ENCODE data around the gene TXNIP.

The TXNIP gene

DNA sequence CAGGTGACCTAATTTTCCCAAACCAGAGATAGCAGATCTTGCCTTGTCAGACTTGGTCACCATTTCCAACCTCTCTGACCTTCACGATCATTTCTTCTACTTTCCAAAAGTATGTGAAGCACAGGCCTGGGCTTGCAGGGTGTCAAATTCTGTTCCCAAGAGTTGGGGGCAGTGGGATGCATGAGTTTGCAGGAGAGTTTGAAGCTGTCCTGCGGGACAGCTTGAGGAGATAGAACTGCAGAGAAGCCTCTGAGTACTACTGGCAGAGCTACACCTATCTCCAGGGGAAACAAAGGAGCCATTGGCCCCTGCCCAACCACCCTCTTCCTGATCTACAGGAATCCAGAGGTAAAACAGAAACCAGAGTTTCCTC is 11.3 kb downstream of the TXNIP start:
- H3K4me3 Mint-ChIP-seq: peak overlapping the region; percentile 65
- H3K9me3 Mint-ChIP-seq: no peaks in the 10 kb centered on the region
- DNase-seq (ENCODE audit: low spot score): no peak
- H3K27me3 Mint-ChIP-seq (ENCODE audit: low read depth): no peaks in the 10 kb centered on the region
- peaks cover 53% of the 10 kb centered on the region for H3K4me1 Mint-ChIP-seq (ENCODE audit: low read depth)
- H3K36me3 Mint-ChIP-seq (ENCODE audit: low read depth): no peaks in the 10 kb centered on the region
- peak overlapping the region; percentile 64 for H3K27ac Mint-ChIP-seq

DNA sequence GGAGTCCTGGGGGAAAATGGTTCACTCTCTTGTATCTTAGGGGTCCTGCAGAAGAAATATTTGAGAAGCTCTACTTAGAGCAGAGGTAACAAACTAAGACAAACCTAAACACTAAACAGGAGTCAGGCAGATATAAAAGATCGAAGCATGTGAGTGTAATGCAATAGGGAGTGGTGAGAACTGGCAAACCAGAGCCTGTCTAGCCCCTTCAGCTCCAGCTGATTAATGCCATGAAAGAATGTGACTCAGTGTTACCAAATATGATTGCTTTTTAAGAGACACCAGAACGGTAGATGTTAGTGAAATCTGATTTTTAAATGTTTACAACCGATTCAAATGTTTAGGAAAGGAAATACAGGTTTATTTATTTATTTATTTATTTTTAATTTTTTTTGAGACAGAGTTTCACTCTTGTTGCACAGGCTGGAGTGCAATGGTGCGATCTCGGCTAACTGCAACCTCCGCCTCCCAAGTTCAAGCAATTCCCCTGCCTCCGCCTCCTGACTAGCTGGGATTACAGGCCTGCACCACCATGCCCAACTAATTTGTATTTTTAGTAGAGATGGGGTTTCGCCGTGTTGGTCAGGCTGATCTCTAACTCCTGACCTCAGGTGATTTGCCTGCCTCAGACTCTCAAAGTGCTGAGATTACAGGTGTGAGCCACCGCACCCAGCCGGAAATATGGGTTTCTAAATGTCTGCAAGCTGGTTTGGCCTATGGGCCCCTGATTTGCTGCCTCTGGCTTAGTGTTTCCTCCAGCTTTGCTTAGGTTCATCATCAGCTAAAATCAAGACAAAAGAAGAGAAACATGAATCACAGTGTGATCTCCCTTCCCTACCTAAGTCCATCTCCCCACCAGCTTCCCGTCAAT is 12.2 kb downstream of the TXNIP start:
- Mint-ChIP-seq H3K4me3 (peak overlapping the region; percentile 65), H3K4me1 (ENCODE audit: low read depth) (peaks cover 53% of the 10 kb centered on the region), H3K27ac (peak overlapping the region; percentile 64), H3K9me3 (no peaks in the 10 kb centered on the region), H3K27me3 (ENCODE audit: low read depth) (no peaks in the 10 kb centered on the region), H3K36me3 (ENCODE audit: low read depth) (no peaks in the 10 kb centered on the region)
- DNase-seq (ENCODE audit: low spot score): no peak

DNA sequence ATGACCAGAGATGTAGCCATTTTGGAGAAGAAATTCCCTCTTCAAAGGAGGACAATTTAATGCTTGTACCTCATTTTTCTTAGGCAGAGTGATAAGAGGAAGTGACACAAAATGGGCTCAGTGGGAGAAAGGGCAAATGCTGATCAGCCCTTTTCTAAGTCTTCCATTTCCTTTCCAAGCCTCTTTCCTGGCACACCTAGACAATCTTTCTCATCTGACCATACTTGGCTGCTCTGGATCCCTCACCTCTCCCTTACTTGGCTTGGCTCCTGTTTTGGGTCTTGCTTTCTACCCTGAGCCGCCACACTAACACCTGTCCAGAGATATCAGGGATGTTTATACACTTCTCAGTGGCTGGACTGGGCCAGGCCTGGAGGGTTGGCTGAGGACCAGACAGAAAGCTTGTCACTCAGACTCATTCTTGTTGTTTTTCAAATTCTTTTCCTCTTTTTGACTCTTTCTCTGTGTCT is 13.1 kb downstream of the TXNIP start:
- Mint-ChIP-seq H3K4me3 (no peak overlapping the region), H3K36me3 (ENCODE audit: low read depth) (peaks cover 2% of the 10 kb centered on the region), H3K9me3 (no peaks in the 10 kb centered on the region), H3K4me1 (ENCODE audit: low read depth) (peaks cover 47% of the 10 kb centered on the region), H3K27ac (no peak overlapping the region), H3K27me3 (ENCODE audit: low read depth) (no peaks in the 10 kb centered on the region)
- DNase-seq (ENCODE audit: low spot score): no peak

DNA sequence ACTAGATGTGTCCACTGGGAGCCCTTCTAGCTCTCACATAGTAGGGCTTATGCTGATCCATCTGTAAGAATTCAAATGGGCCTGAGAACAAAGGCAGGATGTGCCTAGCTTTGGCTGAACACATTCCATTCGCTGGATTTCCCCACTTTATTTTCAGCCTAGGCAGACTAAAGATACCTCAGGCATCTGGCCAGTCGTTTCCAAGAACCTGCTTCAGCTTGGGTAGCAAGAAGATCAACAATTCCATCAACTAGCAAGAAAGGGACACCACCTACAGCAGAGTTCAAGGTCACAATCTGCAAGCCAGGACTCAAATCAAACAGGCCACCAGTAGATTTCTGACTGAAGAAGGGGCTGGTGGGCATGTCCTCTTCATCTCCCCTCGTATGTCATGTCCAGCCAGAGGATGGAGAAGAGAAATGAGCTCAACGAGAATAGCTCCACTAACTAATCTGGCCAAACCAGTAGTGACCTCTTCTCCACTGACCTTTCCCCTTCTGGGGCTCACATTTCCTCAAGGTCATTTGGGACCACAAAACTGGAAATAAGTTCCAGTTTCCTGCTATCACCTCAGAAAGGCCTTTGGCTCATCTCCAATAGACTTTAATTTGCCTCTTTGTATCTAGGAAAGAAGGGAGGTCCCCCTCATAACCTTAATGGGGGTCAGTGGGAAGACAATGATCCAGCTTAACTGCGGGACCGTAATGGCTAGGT is 14.2 kb downstream of the TXNIP start:
- H3K36me3 Mint-ChIP-seq (ENCODE audit: low read depth): peaks cover 6% of the 10 kb centered on the region
- DNase-seq (ENCODE audit: low spot score): no peak
- H3K27ac Mint-ChIP-seq: peak overlapping the region; percentile 41
- no peaks in the 10 kb centered on the region for H3K9me3 Mint-ChIP-seq
- peak overlapping the region; percentile 30 for H3K4me3 Mint-ChIP-seq
- H3K4me1 Mint-ChIP-seq (ENCODE audit: low read depth): peaks cover 45% of the 10 kb centered on the region
- no peaks in the 10 kb centered on the region for H3K27me3 Mint-ChIP-seq (ENCODE audit: low read depth)

DNA sequence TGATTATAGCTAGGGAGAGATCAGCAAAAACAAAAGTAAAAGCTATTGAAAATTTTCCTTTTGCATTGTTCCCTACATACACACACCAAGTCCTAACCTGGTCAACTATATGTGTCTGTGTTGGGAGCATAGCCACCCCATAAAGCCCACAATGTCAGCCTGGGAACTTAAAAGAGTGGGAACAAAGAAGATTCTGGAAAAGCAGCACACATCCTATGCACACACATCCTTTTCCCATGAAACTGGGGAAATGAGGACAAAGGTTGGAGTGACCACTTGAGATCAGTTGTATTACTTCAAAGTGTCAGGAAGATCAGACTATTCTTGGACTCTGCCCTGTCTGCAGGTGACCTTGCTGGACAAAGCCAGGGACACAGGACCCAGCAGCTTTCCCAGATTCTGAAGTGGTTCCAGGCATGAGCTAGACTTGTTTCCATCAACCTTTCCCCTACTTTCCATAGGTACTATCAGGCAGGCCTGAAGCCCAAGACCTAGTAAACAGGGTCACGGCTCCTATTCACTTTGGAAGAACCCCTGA is 15.9 kb downstream of the TXNIP start:
- H3K4me1 Mint-ChIP-seq (ENCODE audit: low read depth): peaks cover 39% of the 10 kb centered on the region
- H3K27ac Mint-ChIP-seq: no peak overlapping the region
- H3K4me3 Mint-ChIP-seq: no peak overlapping the region
- peaks cover 8% of the 10 kb centered on the region for H3K36me3 Mint-ChIP-seq (ENCODE audit: low read depth)
- DNase-seq (ENCODE audit: low spot score): no peak
- no peaks in the 10 kb centered on the region for H3K27me3 Mint-ChIP-seq (ENCODE audit: low read depth)
- H3K9me3 Mint-ChIP-seq: no peaks in the 10 kb centered on the region

DNA sequence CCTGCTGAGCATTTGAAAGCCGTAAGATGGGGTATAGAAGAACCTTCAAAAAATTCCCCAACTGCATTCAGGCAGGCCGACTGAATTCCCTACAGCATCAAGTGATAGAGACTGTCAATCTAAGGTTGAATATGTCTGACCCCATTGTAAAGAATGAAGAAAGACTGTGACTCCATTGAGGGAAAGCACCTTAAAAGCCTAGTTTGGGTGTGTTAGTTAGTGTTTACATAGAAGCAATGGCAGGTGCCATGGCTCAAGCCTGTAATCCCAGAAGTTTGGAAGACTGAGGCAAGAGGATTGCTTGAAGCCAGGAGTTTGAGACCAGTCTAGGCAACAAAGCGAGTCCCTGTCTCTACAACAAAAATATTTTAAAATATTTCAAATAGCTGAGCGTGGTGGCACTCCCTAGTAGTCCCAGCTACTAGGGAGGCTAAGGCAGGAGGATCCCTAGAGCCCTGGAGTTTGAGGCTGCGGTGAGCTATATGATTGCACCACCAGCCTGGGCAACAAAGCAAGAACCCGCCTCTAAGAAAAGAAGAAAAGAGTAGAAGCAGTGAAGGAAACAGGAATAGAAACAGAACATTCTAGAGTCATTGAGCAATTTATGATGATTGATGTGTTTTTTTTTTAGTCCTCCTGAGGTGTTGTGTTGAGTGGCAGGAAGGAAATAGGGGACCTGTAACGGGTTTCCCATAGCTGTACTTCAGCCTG is 16.5 kb downstream of the TXNIP start:
- H3K27me3 Mint-ChIP-seq (ENCODE audit: low read depth): no peaks in the 10 kb centered on the region
- no peaks in the 10 kb centered on the region for H3K9me3 Mint-ChIP-seq
- H3K4me1 Mint-ChIP-seq (ENCODE audit: low read depth): peaks cover 33% of the 10 kb centered on the region
- H3K4me3 Mint-ChIP-seq: no peak overlapping the region
- no peak overlapping the region for H3K27ac Mint-ChIP-seq
- no peak for DNase-seq (ENCODE audit: low spot score)
- peaks cover 8% of the 10 kb centered on the region for H3K36me3 Mint-ChIP-seq (ENCODE audit: low read depth)

DNA sequence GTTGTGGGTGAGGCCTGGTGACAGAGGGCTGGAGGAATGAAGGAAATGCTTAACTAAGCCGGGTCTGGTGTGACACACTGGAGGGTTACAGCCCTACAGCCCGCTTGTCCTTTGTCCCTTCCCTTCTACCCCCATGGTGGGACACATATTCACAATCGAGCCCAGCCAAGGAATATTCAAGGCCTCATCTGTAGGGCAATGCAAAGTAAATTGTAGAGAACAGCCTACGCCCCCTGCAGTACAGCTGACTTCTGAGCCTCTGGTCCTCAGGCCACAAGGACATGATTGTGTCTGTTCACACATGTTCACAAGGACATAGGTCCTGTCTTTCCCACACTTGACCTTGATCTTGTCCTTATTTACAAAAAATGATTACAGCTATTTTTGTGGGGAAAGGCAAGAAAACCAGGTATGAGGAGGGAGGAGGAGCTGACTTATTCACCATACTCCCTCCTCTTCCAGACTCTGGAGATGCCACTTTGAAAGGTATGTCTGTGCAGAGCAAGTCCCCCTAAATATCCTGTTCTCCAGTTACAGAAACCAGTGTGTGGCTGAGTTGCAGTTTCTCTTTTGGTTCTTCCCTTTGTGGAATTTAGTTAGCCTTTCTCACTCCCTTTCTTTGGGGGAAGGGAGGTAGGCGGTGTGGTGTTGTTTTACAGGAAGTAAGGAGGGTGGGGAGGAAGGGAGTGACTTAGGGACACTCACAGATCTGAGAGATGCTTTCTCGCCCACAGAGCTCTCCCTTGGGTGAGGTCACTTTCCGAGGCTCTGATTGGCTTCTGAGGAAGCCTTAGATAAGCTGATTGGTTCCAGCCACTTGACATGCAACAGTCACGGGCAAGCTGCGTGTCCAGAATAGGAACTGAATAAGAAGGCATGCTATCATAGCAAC is 17.3 kb downstream of the TXNIP start:
- peaks cover 28% of the 10 kb centered on the region for H3K4me1 Mint-ChIP-seq (ENCODE audit: low read depth)
- no peaks in the 10 kb centered on the region for H3K9me3 Mint-ChIP-seq
- H3K27me3 Mint-ChIP-seq (ENCODE audit: low read depth): no peaks in the 10 kb centered on the region
- DNase-seq (ENCODE audit: low spot score): peak; percentile 93
- H3K4me3 Mint-ChIP-seq: no peak overlapping the region
- H3K36me3 Mint-ChIP-seq (ENCODE audit: low read depth): peaks cover 8% of the 10 kb centered on the region
- no peak overlapping the region for H3K27ac Mint-ChIP-seq

DNA sequence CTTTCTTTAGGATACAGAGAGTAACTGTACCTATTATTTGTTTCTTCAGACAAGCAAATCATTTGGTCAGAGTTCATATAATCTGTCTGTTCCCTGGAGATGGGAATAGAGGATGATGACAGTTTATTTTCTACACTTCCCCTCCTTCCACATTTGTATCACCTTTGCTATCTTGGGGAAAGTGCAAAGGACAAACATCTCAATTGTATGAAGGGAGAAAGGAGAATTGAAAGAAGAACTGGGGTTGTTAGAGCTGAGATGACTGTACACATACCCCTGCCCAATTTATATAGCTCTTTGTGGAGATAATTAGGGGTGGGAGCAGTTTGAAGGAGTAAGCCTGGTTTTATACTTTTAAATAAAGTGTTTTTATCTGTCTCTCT is 17.9 kb downstream of the TXNIP start:
- peaks cover 8% of the 10 kb centered on the region for H3K36me3 Mint-ChIP-seq (ENCODE audit: low read depth)
- H3K27me3 Mint-ChIP-seq (ENCODE audit: low read depth): no peaks in the 10 kb centered on the region
- no peak overlapping the region for H3K27ac Mint-ChIP-seq
- H3K4me1 Mint-ChIP-seq (ENCODE audit: low read depth): peaks cover 23% of the 10 kb centered on the region
- no peak for DNase-seq (ENCODE audit: low spot score)
- no peaks in the 10 kb centered on the region for H3K9me3 Mint-ChIP-seq
- H3K4me3 Mint-ChIP-seq: no peak overlapping the region

DNA sequence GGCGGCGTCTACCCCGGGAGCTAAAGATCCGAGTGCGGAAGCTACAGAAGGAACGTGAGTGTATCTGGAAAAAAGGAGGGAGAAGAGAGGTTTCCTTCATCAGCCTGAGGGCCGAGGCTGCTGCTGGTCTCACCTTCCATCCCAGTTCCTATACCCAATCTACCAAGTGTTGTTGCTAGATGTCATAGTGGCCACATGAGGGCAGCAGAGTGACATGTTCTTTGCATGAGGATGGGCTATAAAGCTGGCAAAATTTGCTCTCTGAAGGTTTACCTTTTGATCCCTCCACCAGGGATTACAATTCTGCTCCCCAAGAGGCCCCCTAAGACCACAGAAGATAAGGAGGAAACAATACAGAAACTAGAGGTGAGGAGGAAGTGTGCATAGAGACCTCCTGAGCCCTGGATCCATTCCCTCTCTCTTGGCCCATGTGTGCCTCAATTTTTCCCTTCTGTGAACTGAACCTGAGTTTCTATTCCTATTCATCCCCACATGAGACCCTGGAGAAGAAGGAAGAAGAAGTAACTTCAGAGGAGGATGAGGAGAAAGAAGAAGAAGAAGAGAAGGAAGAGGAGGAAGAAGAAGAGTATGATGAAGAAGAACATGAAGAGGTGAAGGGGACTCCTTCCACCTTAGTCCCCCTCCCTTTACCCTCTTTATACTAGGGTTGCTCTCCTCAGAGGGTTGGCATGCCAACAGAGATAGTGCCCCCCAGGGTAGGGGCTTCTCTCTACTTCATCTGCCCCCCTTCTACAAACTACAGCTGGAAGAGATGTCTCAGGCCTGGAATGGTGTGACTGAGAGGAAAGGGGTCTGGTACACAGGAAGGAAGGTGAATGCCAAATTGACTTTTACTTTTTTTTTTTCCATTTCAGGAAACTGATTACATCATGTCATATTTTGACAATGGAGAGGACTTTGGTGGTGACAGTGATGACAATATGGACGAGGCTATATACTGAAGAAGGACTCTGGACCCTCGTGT is 18.6 kb downstream of the TXNIP start:
- Mint-ChIP-seq H3K27me3 (ENCODE audit: low read depth) (no peaks in the 10 kb centered on the region), H3K9me3 (no peaks in the 10 kb centered on the region), H3K36me3 (ENCODE audit: low read depth) (peaks cover 8% of the 10 kb centered on the region), H3K27ac (no peak overlapping the region), H3K4me1 (ENCODE audit: low read depth) (peaks cover 18% of the 10 kb centered on the region), H3K4me3 (no peak overlapping the region)
- DNase-seq (ENCODE audit: low spot score): peak; percentile 64

DNA sequence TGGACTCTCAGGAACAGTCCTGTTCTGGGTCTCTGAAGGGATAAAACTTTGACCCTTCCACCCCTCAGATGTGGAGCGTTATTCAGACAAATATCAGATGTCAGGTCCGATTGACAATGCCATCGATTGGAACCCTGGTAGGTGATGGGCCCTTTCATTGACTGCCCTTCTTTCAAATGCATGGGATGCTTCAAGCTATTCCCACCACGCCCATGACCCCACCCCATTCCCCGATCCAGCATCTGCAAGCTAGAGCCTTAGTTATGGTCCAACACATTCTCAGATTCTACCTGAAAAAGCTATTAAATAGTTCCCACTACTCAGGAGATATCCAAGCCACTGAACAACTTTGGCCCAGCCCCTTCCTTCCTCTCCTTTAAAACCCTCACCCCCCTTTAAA is 19.4 kb downstream of the TXNIP start:
- H3K9me3 Mint-ChIP-seq: no peaks in the 10 kb centered on the region
- H3K4me3 Mint-ChIP-seq: no peak overlapping the region
- peaks cover 8% of the 10 kb centered on the region for H3K36me3 Mint-ChIP-seq (ENCODE audit: low read depth)
- no peak for DNase-seq (ENCODE audit: low spot score)
- peaks cover 13% of the 10 kb centered on the region for H3K4me1 Mint-ChIP-seq (ENCODE audit: low read depth)
- H3K27me3 Mint-ChIP-seq (ENCODE audit: low read depth): no peaks in the 10 kb centered on the region
- H3K27ac Mint-ChIP-seq: no peak overlapping the region

DNA sequence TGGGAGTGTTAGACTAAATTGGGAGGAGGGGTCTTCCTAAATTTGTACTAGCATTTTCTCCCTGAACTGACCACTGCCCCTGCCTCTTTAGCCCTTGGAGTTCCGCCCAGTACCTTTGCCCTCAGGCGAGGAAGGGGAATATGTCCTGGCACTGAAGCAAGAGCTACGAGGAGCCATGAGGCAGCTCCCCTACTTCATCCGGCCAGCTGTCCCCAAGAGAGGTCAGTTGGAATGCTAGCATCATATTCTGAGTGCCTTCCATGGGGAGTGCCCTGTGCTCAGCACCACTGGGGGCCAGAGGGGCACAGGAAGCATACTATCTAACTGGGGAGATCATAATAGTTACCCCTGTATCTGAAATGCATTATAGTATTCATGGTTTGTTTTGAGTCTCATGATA is 21.2 kb downstream of the TXNIP start:
- Mint-ChIP-seq H3K4me3 (no peak overlapping the region), H3K27ac (no peak overlapping the region)

DNA sequence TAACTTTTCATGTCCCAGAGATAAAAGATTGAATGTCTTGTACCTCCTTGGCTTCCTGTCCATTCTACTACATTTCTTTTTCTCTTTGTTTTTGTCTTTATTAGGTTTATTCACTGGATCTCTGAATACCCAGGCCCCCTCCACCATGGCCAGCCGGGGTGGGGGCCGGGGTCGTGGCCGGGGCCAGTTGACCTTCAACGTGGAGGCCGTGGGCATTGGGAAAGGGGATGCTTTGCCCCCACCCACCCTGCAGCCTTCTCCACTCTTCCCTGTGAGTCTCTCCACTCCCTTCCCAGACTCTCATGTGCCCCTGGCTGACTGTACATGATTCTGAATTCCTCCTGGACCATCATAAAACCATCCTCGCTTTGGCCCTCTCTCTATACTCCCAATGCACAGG is 21.7 kb downstream of the TXNIP start:
- Mint-ChIP-seq H3K4me1 (ENCODE audit: low read depth) (peaks cover 3% of the 10 kb centered on the region), H3K27me3 (ENCODE audit: low read depth) (no peaks in the 10 kb centered on the region), H3K27ac (no peak overlapping the region), H3K4me3 (no peak overlapping the region), H3K9me3 (no peaks in the 10 kb centered on the region), H3K36me3 (ENCODE audit: low read depth) (peaks cover 10% of the 10 kb centered on the region)
- no peak for DNase-seq (ENCODE audit: low spot score)

More for the DNA sequence above, 21.2 kb downstream of the TXNIP start:
- Mint-ChIP-seq H3K36me3 (ENCODE audit: low read depth) (peaks cover 10% of the 10 kb centered on the region), H3K9me3 (no peaks in the 10 kb centered on the region), H3K4me1 (ENCODE audit: low read depth) (peaks cover 3% of the 10 kb centered on the region), H3K27me3 (ENCODE audit: low read depth) (no peaks in the 10 kb centered on the region)
- no peak for DNase-seq (ENCODE audit: low spot score)
